ENCODE measurements around the gene C3orf80.
"Not testable (repeated sequence)": the region's sequence is repeated elsewhere in the genome, so short reads cannot be mapped to it uniquely, and the experiment has no call there.

The C3orf80 gene

DNA sequence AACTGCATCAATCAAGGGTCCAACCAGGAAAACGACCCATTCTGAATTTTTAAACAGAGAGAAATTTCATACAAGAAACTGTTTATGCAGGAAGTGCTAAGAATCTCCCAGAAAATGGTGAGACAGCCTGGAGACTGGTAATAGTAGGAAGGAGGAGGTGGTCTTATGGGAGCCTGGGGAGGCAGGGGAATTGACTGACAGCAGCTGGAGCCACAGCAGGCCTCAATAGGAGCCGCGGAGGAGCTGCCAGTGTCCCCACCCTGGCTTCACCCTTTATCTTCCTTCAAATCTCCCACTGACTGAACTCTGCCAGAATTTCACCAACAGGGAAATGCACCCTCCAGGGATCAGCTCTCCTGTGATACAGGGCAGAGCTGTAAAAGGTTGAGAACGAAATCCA is 7.5 kb upstream of the C3orf80 start:
- no peak for DNase-seq

DNA sequence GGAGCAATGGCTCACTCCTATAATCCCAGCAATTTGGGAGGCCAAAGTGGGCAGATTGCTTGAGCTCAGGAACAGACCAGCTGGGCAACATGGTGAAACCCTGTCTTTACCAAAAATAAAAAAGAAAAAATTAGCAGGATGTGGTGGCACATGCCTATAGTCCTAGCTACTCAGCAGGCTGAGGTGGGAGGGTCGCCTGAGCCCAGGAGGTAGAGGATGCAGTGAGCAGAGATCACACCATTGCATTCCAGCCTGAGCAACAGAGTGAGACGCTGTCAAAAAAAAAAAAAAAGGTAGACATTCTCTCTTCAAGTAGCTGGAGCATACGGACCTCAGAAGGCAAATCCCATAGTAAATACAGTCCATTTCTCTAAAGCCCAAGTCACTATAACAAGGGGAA is 7.1 kb upstream of the C3orf80 start:
- no peak for DNase-seq

DNA sequence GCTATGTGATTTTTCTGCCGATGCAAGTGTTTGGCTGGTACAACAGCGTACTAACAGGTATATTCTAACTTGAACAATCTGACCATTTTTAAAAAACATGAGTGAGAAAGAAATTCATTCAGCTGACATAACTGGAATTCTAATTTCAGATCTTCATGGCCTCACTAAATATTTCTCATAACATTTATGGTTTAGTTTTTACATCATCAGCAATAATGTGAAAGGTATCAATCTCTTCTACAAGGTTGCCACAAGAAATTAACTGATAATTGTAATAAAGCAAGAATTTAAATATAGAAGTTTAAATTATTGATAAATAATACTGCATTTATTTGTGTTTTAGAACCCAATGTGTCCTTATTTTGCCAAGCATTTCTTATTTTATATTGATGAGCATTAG is 5.2 kb upstream of the C3orf80 start:
- no peak for DNase-seq

DNA sequence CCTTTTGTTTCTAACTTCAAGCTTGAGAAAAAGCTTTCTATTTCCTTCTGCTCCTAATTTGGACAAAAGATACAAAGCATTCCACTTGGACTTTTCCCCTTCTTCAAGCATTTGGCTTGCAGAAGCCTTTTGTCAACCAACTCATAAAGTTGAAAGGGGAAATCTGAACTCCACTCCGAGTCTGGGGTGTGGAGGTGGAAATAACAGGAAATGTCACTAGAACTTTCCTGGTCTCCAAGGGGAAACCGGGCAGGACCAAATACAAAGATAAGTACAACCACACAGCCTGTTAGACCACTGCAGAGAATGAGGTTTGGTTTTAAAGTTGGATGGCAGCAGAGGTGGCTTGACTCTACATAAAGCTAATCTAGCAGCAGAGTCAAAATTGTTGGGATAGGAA is 4.2 kb upstream of the C3orf80 start:
- no peak for DNase-seq

DNA sequence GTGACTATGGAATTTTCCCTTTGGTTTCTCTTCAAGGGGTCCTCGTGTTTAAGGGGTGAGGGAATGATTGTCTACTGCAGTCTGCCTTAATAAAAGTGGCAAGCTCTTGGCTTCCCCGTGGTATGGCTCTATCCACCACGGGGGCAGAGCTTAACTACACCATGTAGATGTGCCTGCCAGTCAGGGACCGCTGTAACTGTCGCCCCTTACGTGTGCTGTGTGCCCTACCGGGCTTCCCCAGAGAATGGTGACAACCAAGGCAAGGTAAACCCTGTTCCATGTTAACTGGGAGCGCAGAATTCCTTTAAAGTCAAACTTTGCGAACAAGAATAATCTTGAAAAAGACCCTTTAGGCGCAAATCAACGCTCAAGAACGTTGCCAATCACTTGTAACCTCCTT is 966 bp upstream of the C3orf80 start:
- DNase-seq = no peak

DNA sequence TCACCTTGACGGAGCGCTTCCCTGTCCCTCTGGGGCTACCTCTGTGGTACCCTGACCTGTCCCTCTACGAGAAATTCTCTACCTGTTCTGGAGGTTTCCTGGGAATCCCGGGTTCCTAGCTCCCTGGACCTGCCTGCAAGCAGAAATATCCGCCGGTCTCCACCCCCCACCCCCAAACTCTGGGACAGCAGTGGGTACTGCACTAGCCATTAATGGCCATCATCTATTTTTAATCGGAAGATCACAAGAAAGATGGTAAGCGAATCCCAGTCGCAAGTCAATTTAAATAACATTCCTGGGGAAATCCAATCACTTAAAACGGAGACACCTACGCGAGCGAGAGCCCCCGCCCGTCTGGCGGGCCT is 429 bp upstream of the C3orf80 start:
- no peak for DNase-seq

DNA sequence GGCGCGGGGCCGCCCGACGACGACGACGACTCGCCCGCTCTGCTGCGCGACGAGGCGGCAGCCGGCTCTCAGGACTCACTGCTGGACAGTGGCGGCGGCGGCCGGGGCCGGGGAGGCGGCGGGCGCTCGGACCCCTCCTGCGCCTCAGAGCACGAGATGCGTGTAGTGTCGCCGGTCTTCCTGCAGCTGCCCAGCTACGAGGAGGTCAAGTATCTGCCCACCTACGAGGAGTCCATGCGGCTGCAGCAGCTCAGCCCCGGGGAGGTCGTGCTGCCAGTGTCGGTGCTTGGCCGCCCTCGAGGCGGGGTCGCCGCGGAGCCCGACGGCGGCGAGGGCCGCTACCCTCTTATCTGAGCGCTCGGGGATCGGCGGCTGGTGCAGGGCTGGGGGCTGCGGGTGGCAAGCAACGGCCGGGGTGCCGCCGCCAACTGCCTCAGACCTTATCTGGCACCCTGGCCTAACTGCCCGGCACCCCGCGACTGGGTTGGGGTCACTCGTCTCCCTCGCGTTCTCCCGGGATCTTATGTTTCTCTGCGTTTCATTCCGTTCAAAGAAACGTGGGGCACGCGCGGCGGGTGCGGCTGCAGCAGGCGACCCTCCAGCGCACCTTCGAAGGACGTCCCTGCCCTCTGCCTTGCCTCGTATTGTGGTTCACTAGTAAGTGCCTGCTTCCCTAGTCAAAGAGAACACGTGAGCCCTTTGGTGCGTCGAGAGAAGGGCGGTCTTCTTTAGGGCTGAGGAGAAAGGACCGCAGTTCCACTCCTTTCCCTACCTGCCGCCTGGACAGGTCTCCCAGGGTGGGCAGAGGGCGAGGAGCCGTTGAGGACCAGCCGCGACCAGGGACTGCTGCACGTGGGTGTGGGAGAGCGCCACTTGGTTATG is 1.0 kb downstream of the C3orf80 start:
- DNase-seq = no peak

DNA sequence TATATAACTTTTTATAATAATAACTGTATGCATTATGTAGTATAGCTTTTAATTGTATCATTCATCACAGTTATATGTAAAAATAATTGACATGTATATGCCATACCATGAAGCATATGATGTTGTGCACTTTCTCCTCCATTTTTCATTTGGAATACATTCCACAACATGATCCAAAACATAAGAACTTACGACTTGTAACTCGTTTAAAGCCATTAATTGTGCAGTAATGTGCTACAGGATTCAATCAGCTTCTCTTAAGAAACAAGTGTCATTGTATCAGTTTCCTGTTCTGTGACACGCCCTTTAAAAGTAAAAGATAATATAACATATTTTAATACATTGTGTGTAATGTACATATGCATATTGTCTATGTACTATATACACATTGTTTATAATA is 2.2 kb downstream of the C3orf80 start:
- no peak for DNase-seq

DNA sequence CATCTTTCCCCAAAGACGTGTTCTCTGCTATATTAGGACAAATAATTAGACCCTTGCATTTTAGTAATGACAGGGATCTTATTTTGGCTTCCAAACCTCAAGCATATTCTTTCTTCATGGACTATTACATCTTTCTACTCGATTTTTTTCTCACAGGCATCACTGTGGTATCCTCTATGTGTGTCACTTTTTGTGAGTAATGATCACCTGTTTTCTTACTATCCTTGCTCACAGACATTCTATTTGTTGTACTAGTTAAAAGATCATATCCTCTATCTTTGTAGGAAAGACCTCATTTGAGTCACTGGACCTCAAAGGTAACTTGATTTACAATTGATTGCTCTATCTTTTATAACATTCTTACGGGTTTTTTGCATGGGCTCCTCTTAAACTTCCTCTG is 6.8 kb downstream of the C3orf80 start:
- DNase-seq = no peak

DNA sequence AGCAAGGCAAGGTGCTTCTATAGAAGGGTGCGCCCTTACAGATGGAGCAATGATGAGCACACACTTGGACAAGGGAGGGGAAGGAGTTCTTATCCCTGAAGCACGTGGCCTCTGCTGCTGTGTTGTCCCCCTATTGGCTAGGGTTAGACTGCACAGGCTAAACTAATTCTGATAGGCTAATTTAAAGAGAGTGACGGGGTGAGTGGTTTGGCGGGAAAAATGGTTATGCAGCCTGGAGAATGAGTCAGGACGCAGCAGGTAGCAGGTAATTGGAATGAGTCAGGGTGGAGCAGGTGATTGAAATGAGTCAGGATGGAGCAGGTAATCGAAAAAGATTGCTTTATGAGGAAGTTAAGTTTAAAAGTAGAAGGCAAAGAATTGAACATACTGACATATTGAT is 15.5 kb downstream of the C3orf80 start:
- not testable (repeated sequence) for DNase-seq

DNA sequence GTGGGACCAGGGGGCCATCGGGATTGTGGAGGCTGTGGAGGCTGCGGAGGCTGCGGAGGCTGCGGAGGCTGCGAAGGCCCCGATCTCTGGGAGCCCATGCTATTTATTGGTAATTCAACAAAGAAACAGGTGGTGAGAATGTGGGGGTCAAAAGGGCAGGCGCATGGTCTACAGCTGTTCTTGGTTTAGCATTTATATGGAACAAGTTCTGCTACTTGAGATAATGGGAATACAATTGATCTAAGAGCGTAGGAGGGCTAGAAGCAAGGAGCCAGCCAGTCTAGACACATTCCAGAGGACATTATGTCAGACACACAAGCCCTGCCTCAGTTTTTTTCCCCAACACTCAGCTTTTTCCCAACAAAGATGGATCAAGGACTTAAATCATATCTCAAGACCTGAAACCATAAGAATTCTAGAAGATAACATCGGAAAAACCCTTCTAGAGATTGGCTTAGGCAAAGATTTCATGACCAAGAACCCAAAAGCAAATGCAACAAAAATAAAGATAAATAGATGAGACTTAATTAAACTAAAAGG is 20.1 kb downstream of the C3orf80 start:
- DNase-seq = no peak

DNA sequence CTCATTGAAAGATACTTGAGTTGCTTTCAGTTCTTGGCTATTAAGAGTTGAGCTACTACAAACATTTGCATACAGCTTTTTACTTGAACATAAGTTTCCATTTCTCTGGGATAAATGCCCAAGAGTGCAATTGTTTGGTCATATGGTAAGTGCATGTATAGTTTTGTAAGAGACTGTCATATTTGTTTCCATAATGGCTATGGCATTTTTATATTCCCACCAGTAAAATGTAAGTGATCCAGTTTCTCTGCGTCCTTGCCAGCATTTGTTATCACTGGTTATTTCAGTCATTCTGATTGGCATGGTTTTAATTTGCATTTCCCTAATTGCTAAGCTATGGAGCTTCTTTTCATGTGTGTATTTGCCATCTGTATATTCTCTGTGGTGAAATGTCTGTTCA is 22.5 kb downstream of the C3orf80 start:
- DNase-seq = no peak

DNA sequence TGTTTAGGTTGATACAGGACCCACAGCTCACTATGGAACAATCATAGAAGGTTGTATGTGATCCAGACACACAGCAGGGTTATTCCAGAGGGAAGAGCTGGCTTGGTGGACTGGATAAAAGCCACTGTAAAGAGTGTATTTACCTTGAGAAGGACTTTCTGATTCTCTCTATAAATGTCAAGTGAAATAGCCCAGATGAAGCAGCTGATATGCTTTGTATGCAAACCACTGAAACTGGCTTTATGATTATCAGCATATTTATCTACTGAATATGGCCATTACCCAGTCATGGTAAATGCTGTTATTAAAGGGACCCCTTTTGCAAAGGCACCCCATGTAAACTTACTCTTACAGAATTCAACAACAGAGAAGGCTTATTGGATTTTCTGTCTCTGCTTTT is 28.1 kb downstream of the C3orf80 start:
- DNase-seq = no peak

DNA sequence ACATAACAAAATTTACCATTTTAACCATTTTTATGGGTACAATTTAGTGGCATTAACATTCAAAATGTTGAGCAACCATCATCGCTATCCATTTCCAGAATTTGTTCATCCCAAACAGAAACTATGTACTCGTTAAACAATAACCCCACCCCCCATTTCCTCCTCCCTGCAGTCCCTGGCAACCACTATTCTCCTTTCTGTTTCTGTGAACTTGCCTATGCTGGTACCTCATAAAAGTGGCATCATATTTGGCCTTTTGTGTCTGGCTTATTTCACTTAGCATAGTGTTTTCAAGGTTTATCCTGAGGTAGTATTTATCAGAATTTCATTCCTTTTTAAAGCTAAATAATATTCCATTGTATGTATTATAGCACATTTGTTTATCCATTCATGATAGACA is 32.4 kb downstream of the C3orf80 start:
- no peak for DNase-seq

DNA sequence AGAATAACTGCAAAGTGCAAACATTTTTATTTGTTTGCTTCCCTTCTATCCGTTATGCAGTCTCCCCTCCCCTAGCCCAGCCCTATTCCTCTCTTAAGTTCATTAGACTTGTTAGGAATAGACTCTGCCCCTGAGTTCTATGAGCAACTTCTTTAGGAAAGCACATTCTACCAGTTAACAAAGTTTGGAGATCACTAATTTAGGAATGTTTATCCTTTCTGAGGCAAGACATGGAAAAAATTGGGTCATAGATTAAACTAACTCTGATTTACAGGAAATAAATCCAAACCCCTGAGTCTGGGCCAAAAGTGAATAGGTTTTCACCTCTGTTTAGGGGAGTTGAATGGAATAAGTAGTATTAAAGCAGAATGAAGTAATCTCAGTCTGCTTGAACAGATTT is 34.4 kb downstream of the C3orf80 start:
- no peak for DNase-seq

DNA sequence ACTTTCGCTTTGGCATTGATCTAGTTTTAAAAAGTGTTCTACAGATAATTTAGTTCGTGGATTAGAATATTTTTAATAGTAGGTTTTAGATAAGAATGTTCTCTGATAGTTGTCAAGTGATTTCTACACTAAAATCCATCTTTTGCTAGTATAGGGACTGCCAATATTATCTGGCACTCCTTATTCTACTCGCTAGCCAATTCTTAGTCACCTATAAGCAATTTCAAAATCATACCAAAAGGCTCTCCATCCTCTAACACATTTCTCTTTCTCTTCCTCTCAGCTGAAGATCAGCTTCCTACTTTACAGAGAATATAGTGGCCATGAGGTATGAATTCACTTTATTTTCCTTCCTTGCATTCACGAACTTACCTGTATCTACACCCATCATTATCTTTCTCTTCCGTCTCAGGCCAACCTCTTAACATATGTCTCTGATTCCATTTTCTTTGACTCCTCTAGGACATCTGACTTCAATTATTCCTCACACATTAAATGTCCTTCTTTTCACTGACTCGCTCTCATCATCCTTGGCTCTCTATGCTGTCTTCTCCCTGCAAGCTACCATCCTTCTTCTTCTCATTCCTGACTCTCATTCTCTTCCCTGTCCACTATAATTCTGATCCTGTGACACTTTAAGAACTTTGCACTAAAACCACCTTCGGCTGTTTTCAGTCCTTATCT is 35.5 kb downstream of the C3orf80 start:
- DNase-seq = no peak

DNA sequence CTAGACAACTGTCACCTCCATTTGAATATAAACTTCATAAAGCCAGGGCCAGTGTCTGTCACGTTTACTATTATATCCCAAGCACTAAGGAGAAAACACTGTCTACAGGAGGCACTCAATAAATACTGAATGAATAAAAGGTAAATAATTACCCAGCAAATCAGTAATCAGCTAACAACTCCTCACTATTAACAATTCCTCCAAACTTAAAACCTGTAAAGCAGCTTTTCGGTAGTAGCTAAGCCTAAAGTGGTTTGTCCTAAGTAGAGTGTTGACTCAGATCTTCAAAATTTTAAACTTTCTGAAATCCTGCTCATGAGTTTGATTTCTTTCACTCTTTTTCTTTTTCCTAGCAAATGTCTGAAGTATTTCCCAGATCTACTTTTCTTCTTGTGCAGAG is 39.9 kb downstream of the C3orf80 start:
- no peak for DNase-seq

All from central memory CD4-positive, alpha-beta T cell (primary cell).